MCF 10A (cell line): ENCODE data around the gene COA8. TPM values are rescaled to one million over a fixed set of nuclear protein-coding genes. Genes with fewer than 3 reads are reported as not detected.

Experiments used
- BruUV-seq: library from RNA; stranded (reverse); fragments of 400-500 nt; replicated peaks from 2 replicates; lab custom pipeline; 2021; lab: Mats Ljungman, UMichigan
- CTCF ChIA-PET: fragments of 300-600 bp; sonication (Branson Sonifier 250); formaldehyde crosslinking; extraction: SDS; loops from one replicate; lab custom pipeline; 2021; ENCODE audit warnings: antibody characterized with exemption, inconsistent platforms; lab: Yijun Ruan, JAX
- POLR2A ChIA-PET: fragments of 300-600, 350-650 bp; sonication (Branson Sonifier 250); formaldehyde crosslinking; extraction: SDS; loops from one replicate; lab custom pipeline; 2020; ENCODE audit warnings: antibody characterized with exemption, inconsistent platforms; lab: Yijun Ruan, JAX
- DNase-seq: peaks from one replicate; pipeline ENCODE4 v3.0.0-alpha.2; 2018; ENCODE audit not compliant: unreplicated experiment
- H3K27ac Mint-ChIP-seq: one replicate; pipeline ENCODE4 v1.8.0; 2022; ENCODE audit warnings: mild to moderate bottlenecking, low read depth, mixed read lengths; ENCODE audit not compliant: unreplicated experiment
- H3K27me3 Mint-ChIP-seq: one replicate; pipeline ENCODE4 v1.8.0; 2022; ENCODE audit warnings: mixed read lengths; ENCODE audit not compliant: insufficient read depth, unreplicated experiment
- H3K36me3 Mint-ChIP-seq: one replicate; pipeline ENCODE4 v1.8.0; 2022; ENCODE audit warnings: mild to moderate bottlenecking, moderate library complexity, mixed read lengths; ENCODE audit not compliant: insufficient read depth, unreplicated experiment
- H3K4me1 Mint-ChIP-seq: one replicate; pipeline ENCODE4 v1.8.0; 2022; ENCODE audit warnings: mixed read lengths; ENCODE audit not compliant: insufficient read depth, unreplicated experiment
- H3K4me3 Mint-ChIP-seq: one replicate; pipeline ENCODE4 v1.8.0; 2022; ENCODE audit warnings: mild to moderate bottlenecking, moderate library complexity, mixed read lengths; ENCODE audit not compliant: unreplicated experiment
- H3K9me3 Mint-ChIP-seq: one replicate; pipeline ENCODE4 v1.8.0; 2022; ENCODE audit warnings: mixed read lengths; ENCODE audit not compliant: unreplicated experiment
- intact Hi-C: fragments of 100-400 bp; cut with micrococcal nuclease; formaldehyde crosslinking; loops from 2 replicates; pipeline ENCODE4 v1.14.1; 2022
- total RNA-seq: library from RNA; stranded (reverse); gene quantifications from 2 replicates; pipeline ENCODE4 v1.2.3, GENCODE V29; 2022
- TF ChIP-seq, protein P1 (sequence below): fragments of 200-600 bp; IDR thresholded peaks from one replicate; pipeline ENCODE4 v1.8.0; 2022; ENCODE audit warnings: antibody characterized with exemption, mild to moderate bottlenecking; ENCODE audit not compliant: unreplicated experiment

COA8 gene
- total RNA-seq, 1 experiment from 2014 or later, result 68.9 TPM

- Mint-ChIP-seq H3K36me3 (peaks cover 13% of the 10 kb centered on the region), H3K4me1 (peaks cover 6% of the 10 kb centered on the region), H3K4me3 (no peak overlapping the region), H3K27ac (no peak overlapping the region), H3K9me3 (no peaks in the 10 kb centered on the region), H3K27me3 (no peaks in the 10 kb centered on the region)
- no peak for DNase-seq
- TF ChIP-seq, protein P1, sequence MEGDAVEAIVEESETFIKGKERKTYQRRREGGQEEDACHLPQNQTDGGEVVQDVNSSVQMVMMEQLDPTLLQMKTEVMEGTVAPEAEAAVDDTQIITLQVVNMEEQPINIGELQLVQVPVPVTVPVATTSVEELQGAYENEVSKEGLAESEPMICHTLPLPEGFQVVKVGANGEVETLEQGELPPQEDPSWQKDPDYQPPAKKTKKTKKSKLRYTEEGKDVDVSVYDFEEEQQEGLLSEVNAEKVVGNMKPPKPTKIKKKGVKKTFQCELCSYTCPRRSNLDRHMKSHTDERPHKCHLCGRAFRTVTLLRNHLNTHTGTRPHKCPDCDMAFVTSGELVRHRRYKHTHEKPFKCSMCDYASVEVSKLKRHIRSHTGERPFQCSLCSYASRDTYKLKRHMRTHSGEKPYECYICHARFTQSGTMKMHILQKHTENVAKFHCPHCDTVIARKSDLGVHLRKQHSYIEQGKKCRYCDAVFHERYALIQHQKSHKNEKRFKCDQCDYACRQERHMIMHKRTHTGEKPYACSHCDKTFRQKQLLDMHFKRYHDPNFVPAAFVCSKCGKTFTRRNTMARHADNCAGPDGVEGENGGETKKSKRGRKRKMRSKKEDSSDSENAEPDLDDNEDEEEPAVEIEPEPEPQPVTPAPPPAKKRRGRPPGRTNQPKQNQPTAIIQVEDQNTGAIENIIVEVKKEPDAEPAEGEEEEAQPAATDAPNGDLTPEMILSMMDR, result no peak
- intact Hi-C loops, result no loop called here
- POLR2A ChIA-PET, result interaction anchor here (0.6 to 0.8 kb wide), 3 partner anchors 17 to 26 kb away, joined by 3 to 4 read pairs (median 4); partner anchors contain the start of gene TRMT61A
- CTCF ChIA-PET, result interaction anchor here (0.8 to 10.7 kb wide), 7 partner anchors 15 to 200 kb away, joined by 3 to 126 read pairs (median 5); partner anchors contain the start of gene TRMT61A
- no TSS peak for BruUV-seq
Measured at GRCh38 chr14:103545219-103545914, 17.4 kb upstream of the COA8 start.

DNA sequence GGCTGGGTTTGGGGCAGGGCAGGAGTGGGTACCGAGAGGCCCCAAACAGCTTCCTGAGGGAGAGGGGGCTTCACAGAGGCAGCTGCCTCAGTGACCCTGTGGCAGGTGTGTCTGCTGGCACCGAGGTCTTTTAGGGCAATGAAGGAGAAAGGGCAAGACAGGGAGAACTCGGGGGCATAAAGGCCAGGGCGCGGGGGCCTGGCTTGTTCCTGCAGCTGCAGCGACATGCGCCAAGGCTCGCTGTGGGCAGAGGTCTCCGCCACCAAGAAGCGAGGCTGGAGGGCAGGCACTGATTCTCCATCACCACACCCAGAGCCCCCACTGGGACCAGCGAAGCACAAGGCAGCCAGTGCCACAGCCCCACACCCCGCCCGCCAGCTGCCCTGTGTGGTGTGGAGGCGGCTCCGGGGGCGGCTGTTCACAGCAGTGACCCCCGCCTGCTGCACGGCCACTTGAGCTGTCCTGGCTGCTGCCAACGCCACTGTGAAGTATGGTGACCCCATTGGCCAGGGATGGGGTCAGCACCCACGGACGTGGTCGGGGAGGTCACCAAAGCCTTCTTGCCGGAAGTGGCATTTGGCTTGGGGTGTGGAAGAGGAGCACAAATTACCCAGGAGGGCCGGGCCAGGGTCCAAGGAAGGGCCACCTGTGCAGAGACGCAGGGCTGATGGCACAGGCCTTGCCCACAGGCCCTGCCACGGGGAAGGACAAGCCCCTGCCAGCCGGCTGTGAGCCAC, 16.7 kb upstream of the COA8 start:
- TF ChIP-seq, protein P1, result no peak
- Mint-ChIP-seq H3K9me3 (no peaks in the 10 kb centered on the region), H3K36me3 (peaks cover 6% of the 10 kb centered on the region), H3K27ac (no peak overlapping the region), H3K27me3 (no peaks in the 10 kb centered on the region), H3K4me3 (no peak overlapping the region), H3K4me1 (no peaks in the 10 kb centered on the region)
- intact Hi-C loops, result loop anchor here (1.0 kb wide), 2 partner anchors 28 to 46 kb away; no protein-coding TSS in a partner anchor
- CTCF ChIA-PET, result interaction anchor here (0.8 to 10.7 kb wide), 12 partner anchors 10 to 201 kb away, joined by 3 to 126 read pairs (median 5); partner anchors contain the start of gene TRMT61A
- POLR2A ChIA-PET, result interaction anchor here (0.6 to 0.8 kb wide), 3 partner anchors 17 to 26 kb away, joined by 3 to 4 read pairs (median 4); partner anchors contain the start of gene TRMT61A
- no TSS peak for BruUV-seq
- DNase-seq, result no peak

GRCh38 chr14:103546652-103547454, 15.9 kb upstream of the COA8 start:
- TF ChIP-seq, protein P1, result peak; percentile 98
- Mint-ChIP-seq H3K27me3 (no peaks in the 10 kb centered on the region), H3K4me1 (peaks cover 6% of the 10 kb centered on the region), H3K9me3 (no peaks in the 10 kb centered on the region), H3K4me3 (no peak overlapping the region), H3K27ac (no peak overlapping the region), H3K36me3 (peaks cover 5% of the 10 kb centered on the region)
- BruUV-seq, result no TSS peak
- intact Hi-C loops, result loop anchor here (1.0 kb wide), 2 partner anchors 29 to 47 kb away; no protein-coding TSS in a partner anchor
- CTCF ChIA-PET, result interaction anchor here (0.5 to 10.7 kb wide), 18 partner anchors 8 to 202 kb away, joined by 3 to 126 read pairs (median 4); partner anchors contain the start of gene TRMT61A
- peak; percentile 67 for DNase-seq
- POLR2A ChIA-PET, result interaction anchor here (0.6 kb wide), 1 partner anchor 14 kb away, joined by 3 read pairs; no protein-coding TSS in a partner anchor
